GM18508 (cell line): ENCODE data around the gene PHC3.
A peak's percentile ranks its signal among the peaks of the same experiment; 100 is the strongest.
"Not testable (repeated sequence)": the region's sequence is repeated elsewhere in the genome, so short reads cannot be mapped to it uniquely, and the experiment has no call there.

Experiments
- ATAC-seq: cut with Tn5 transposase; IDR thresholded peaks from one replicate; pipeline ENCODE4 v1.9.1; 2021; ENCODE audit warnings: moderate number of reproducible peaks; ENCODE audit not compliant: insufficient read depth, unreplicated experiment

PHC3 gene, protein sequence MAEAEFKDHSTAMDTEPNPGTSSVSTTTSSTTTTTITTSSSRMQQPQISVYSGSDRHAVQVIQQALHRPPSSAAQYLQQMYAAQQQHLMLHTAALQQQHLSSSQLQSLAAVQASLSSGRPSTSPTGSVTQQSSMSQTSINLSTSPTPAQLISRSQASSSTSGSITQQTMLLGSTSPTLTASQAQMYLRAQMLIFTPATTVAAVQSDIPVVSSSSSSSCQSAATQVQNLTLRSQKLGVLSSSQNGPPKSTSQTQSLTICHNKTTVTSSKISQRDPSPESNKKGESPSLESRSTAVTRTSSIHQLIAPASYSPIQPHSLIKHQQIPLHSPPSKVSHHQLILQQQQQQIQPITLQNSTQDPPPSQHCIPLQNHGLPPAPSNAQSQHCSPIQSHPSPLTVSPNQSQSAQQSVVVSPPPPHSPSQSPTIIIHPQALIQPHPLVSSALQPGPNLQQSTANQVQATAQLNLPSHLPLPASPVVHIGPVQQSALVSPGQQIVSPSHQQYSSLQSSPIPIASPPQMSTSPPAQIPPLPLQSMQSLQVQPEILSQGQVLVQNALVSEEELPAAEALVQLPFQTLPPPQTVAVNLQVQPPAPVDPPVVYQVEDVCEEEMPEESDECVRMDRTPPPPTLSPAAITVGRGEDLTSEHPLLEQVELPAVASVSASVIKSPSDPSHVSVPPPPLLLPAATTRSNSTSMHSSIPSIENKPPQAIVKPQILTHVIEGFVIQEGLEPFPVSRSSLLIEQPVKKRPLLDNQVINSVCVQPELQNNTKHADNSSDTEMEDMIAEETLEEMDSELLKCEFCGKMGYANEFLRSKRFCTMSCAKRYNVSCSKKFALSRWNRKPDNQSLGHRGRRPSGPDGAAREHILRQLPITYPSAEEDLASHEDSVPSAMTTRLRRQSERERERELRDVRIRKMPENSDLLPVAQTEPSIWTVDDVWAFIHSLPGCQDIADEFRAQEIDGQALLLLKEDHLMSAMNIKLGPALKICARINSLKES

DNA sequence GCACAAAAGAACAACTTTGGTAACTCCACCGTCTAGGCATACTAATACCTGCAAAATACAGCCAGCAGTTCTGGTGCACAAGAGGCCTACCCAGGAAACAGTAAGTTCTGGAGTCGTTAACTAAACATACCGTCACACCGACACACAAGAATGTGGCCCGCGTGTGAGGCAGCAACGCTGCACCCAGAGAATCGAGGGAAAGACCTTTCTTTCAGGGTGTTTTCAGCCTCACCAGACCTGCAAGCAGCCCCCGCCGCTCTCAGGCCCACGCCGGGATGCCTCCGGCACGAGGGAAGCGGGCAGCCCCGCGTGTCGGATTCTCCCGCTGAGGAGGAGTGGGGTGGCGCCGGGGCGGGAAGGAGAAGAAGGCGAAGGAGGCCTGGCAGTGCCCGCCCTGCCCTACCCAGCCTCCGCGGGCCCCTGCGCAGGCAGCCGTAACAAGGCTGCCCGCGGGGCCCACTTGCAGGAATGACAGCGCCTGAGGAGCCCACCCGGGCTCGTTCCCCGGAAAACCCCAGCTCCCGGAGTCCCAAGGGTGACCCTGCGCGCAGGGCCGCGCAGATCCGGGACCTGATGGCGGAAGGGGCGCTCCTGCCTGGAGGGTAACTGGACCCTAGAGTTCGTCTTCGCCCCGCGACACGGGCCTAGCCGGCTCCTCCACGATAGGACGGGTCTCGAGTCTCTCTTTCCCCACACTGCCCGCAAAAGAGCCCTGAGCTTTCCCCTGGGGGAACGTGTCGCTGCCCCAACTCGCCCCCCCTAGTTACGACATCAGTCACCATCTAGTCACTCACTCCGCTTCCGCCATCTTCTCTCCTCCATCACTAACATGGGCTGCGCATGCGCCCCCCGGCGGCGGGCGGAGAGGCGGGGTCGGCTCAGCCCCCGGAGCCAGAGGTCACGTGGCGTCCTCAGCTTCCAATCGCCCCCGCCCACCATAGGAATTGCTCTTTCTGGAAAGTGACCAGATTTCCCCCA, at the start of gene PHC3:
Gene PHC3, minus strand, starts transcription at position 826 of the 978 bp plus-strand sequence. Its CDS starts 18 bp downstream, at position 808.
- peak; percentile 63 for ATAC-seq

DNA sequence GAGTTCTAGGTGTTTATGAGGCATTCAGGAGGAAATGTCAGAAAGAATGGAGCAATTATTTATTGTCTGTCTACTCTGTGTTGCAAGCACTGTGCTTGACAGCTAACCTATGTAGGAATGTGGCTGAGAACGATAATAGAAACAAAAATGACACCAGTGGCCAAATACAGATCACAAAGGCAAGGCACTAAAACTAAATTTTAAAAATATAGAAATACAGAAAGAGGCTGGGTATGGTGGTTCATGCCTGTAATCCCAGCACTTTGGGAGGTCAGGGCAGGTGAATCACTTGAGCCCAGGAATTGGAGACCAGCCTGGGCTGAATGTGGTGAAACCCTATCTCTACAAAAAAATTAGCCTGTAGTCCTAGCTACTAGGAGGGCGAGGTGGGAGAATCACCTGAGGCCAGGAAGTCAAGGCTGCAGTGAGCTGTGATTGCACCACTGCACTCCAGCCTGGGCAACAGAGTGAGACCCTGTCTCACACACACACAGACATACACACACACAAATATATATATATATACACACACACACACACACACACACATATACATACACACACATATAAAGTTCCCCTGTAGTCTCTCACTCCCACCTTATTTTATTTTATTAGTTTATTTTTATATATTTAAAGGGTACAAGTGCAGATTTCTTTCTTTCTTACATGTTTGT, 46.7 kb upstream of the PHC3 start:
- ATAC-seq = no peak

DNA sequence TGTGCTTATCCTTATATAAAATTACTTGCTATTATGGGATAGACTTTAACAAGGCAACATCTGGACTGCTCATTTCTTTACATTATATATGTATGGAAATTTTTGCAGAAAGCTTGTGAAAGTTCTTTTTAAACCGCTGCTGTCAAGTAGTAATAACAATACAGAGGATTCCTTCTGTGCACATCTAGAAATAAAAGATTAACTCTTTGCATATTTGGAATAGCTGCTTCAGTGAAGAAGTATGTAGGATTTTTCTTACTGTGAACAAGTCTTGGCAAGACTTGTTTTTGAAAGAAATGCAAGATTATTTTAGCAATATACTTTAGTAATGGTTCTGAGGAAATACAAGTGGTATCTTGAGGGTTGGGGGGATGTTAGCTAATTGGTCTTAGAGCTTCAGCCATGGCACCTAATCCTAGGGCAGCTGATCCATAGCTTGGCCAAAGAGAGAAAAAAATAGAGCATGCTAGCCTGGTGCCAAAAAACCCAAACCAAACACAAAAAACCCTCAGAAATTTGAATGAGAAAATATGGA, 45.0 kb upstream of the PHC3 start:
- ATAC-seq = no peak

DNA sequence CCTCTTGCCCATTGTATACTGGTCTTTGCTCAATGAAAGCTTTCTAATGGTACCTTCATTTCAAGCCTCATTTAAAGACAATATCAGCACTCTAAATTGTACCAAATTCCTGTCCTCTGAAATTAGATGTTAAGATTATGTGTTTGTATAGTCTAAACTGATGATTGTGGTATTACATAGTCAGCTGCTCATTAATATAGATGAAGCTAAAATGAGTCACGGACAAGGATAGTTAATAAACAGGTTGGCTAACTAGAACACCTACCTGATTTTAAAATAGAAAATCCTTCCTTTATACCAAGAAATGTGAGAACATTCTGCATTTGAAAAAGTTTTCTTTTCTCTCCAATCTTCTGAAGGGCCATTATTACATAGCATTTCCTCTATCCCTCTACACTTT, 43.6 kb upstream of the PHC3 start:
- no peak for ATAC-seq

DNA sequence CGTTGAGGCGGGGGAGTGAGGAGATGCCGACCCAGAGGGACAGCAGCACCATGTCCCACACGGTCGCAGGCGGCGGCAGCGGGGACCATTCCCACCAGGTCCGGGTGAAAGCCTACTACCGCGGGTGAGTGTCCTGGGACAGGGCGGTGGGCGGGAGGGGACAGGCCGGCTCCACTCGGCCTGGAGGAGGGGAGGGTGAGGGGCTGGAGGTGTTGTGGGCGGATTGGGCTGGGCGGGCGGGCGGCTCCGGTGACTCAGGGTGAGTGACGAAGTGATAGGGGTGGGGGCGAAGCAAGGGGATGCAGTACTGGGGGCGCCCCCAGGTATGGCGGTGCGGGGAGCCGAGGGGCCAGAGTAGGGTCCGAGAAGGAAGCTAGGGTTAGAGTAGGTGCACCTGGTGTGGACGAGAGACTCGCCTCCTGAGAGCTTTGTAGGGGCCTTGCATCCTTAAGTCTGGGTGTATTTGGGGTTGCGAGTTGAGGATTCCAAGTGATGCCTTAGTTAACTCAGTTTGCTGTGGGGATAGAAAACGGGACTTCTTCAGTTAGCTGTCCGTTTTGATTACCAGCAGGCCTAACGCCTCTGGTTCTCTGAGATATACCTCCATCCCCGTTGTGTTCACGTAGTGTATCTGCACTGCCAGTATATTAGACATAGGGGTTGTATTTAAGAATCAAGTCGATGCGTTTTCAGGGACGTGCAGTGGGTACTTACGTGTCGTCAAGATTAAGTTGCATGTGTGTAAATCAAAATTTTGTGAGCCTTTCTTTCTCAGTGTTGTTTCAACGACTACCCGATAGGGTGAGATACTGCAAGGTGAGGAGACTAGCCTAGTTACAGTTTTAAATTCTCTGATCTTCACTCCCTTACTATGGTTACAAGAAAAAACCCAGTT, 41.4 kb upstream of the PHC3 start:
- no peak for ATAC-seq

DNA sequence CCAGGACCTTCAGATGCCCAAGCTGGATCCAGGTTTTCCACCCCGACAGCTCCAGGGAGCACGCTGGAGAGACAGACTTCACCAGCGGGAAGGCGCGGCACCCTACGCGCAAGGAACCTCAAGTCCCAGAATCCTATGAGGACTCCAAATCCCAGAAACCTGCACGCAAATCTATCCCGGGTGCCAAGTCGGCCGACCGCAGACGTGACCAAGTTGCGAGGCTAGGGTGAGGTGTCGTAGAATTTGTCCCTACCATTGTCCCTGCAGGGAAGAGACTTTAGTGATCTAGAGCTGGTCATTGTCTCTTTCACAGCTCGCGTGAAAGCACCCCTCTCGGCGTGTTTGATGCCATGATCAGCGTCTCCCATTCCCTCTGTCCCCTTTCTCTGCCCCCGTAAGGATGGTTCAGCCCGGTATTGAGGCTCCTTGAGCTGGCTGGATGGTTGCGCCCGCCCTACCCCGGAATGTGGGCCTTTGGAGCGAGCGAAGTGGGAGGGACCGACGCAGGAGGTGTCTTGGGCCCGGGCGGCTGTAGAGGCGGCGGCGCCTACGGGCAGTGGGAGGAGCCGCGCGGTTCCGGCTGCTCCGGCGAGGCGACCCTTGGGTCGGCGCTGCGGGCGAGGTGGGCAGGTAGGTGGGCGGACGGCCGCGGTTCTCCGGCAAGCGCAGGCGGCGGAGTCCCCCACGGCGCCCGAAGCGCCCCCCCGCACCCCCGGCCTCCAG, 40.6 kb upstream of the PHC3 start, which contains the start of gene PRKCI:
Gene PRKCI, plus strand, starts transcription at position 501 of the 723 bp plus-strand sequence. CDS start 246 bp downstream, outside the sequence.
- peak; percentile 84 for ATAC-seq

DNA sequence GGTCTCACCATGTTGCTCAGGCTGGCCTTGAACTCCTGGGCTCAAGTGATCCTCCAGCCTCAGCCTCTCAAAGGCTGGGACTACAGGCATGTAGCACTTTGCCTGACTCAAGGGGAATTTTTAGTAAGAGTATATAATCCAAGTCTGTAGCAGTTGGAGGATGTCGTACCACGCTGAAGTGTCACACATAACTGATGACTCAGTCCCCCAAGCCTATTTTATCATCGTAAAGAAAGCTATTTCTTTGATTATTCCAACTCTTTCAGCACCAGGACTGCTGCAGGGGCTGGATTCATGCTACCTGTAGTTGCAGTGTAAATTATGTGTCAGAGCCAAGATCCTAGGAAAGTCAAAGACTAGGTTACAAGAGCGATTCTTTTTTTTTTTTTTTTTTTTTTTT, 39.3 kb upstream of the PHC3 start:
- no peak for ATAC-seq

DNA sequence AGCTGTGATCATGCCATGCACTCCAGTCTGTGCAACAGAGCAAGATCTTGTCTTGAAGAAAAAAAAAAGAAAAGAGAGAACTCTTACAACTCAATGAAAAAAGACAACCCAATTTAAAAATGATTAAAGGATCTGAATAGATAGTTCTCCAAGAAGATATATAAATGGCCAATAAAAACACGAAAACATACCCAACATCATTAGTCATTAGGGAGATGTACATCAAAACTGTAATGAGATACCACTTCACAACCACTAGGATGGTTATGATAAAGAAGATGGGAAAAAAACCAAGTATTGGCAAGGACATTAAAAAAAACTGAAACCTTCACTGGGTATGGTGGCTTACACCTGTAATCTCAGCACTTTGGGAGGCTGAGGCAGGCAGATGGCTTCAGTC, 38.3 kb upstream of the PHC3 start:
- ATAC-seq = no peak

DNA sequence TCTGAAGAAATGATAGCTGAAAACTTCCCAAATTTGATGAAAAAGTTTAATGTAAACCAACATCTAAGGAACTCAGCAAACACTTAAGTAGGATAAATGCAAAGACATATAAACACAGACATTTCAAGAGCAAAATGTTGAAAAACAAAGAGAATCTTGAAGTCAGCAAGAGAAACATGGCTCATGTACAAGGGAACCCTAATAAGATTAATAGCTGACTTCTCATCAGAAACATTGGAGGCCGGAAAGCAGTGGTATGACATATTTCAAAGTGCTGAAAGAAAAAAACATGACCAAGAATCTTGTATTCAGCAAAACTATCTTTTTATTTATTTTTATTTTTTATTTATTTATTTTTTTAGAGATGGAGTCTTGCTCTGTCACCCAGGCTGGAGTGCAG, 30.1 kb upstream of the PHC3 start:
- no peak for ATAC-seq

DNA sequence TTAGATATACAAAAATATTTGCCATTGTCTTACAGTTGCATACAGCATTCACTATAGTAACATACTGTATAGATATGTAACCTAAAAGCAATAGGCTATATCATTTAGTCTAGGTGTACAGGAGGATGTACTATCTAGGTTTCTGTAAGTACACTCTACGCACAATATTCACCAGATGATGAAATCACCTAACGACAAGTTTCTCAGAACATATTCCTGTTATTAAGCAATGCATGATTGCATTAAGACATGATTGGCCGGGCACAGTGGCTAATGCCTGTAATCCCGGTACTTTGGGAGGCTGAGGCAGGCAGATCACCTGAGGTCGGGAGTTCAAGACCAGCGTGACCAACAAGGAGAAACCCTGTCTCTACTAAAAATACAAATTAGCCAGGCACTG, 26.2 kb upstream of the PHC3 start:
- no peak for ATAC-seq

DNA sequence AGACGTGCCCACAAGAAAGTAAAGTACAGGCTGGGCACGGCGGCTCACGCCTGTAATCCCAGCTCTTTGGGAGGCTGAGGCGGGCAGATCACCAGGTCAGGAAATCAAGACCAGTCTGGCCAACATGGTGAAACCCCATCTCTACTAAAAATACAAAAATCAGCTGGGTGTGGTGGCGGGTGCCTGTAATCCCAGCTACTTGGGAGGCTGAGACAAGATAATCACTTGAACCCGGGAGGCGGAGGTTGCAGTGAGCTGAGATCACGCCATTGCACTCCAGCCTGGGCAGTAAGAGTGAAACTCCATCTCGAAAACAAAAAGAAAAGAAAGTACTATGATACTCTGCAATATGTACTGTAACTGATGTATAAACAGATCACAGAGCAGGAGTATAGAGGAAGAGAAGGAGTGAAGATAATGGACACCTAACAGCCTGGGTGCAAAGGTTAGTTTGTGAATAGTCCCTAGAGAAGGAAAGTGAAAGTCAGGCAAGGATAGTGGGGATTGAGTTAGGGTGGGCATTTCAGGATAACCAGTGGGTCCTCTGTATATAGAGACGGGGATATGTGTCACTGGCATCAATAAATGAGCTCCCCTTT, 24.7 kb upstream of the PHC3 start:
- not testable (repeated sequence) for ATAC-seq

DNA sequence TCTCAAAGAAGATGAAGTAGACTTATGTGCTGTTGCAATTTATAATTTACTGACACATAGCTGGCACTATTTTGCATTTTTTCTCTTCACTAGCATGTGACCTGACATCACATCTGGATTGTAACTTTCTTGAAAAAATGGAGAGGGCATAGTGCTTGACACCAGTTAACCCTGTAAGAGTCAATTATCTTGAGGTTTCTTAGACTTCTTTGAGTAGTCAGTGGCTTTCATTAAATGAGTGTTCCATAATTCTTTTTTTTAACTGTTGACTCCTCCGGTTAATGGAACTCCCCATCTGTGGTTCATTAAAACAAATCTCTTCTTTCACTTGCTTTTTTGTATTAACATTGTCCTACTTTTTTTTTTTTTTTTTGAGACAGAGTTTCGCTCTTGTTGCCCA, 23.8 kb upstream of the PHC3 start:
- no peak for ATAC-seq

DNA sequence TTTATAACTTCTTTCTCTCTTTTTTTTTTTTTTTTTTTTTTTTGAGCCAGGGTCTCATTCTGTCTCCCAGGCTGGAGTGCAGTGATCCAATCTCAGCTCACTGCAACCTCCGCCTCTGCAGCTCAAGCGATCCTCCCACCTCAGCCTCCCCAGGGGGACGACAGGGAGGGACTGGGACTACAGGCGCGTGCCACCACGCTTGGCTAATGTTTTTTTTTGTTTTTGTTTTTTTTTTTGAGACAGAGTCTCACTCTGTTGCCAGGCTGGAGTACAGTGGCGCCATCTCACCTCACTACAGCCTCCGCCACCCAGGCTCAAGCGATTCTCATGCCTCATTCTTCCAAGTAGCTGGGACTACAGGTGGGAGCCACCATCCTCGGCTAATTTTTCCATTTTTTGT, 23.0 kb upstream of the PHC3 start:
- ATAC-seq = no peak

DNA sequence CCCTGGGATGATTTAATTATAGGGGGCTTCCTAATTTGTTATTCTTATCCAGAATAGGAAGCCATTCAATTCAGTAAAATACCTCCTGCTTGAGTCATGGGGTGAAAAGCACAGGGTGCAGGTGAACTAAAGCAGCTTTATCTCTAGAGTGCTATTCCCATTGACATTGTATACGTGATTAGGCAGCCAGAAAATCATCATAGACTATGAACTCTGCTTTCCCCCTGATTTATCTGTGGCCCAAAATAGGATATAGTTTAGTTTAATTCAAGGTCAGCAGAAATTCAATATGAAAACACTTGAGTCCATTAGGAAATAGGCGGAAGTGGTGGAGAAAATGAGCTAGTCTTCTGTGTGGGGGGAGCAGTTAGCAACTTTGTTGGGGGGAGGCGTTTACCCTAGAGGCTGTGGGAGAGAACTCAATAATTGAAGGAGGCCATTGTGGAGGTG, 22.5 kb upstream of the PHC3 start:
- no peak for ATAC-seq

DNA sequence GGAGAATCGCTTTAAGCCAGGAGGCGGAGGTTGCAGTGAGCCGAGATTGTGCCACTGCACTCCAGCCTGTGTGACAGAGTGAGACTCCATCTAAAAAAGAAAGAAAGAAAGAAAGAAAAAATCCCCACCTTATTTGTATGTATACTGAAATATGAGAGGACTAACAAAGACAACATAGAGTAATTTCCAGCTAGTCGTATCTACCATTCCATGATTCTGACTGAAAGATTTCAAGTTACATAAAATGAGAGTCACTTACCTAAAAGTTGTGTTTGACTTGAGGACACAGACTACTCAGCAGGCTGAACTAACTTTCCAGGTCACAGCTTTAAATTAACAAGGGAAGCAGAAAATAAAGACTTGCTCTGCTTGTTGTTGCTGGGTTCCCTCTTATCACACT, 21.9 kb upstream of the PHC3 start:
- ATAC-seq = no peak

DNA sequence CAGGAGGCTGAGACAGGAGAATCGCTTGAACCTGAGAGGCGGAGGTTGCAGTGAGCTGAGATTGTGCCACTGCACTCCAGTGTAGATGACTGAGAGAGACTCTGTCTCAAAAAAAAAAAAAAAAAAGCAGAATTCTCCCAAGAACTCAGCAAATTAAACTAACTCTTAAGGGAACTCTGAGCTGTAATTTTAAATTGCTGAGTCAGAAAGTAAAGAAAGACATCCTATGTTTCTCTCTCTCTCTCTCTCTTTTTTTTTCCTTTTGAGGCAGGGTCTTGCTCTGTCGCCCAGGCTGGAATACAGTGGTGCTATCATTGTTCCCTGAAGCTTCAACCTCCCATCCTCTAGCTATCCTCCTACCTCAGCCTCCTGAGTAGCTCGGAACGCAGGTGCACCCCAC, 20.0 kb upstream of the PHC3 start:
- no peak for ATAC-seq

DNA sequence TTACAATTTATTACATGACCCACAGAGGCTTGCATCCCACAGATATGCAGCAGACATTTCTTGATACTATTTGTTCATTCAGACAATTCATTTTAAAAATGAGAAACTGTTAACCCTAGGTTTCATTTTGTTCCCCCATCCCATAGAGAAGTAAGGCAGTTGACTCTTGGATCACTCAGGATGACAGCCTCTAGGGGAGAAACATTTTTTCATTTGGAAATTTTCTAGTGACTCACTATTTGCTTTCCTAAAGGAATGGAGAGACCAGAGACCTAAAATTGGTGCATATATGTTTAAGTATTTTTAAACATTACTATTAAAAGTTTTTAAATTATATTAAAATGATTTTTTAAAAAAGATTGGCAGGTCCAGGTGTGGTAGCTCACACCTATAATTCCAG, 19.5 kb upstream of the PHC3 start:
- no peak for ATAC-seq
